Neural progenitor cell (in vitro differentiated cells): ENCODE results near the gene C1QA. TPM values are rescaled to one million over a fixed set of nuclear protein-coding genes. Genes with fewer than 3 reads are reported as not detected.
A peak's percentile ranks its signal among the peaks of the same experiment; 100 is the strongest.

ENCODE experiments used
- DNase-seq: peaks from one replicate; pipeline ENCODE4 v3.0.0-alpha.2; 2016; ENCODE audit warnings: low spot score
- H2AFZ ChIP-seq: fragments of 200-600 bp; sonication (generic); replicated peaks from 2 replicates; pipeline ENCODE4 v1.6.1; 2016; ENCODE audit warnings: antibody characterized with exemption
- H3F3A ChIP-seq: fragments of 200-600 bp; sonication (generic); 2 replicates; pipeline ENCODE4 v1.6.1; 2016; ENCODE audit warnings: antibody characterized with exemption, low read depth
- H3K27ac ChIP-seq: fragments of 200-600 bp; sonication (generic); 2 replicates; pipeline ENCODE4 v1.5.1; 2016; ENCODE audit warnings: mild to moderate bottlenecking
- H3K27me3 ChIP-seq: fragments of 200-600 bp; sonication (generic); 2 replicates; pipeline ENCODE4 v1.6.1; 2016; ENCODE audit warnings: mild to moderate bottlenecking, moderate library complexity
- H3K36me3 ChIP-seq: fragments of 200-600 bp; sonication (generic); 2 replicates; pipeline ENCODE4 v1.5.1; 2016
- H3K4me1 ChIP-seq: fragments of 200-600 bp; sonication (generic); 2 replicates; pipeline ENCODE4 v1.6.1; 2016; ENCODE audit warnings: mixed run types
- H3K4me2 ChIP-seq: fragments of 200-600 bp; sonication (generic); 2 replicates; pipeline ENCODE4 v1.6.1; 2016
- H3K4me3 ChIP-seq: fragments of 200-600 bp; sonication (generic); 2 replicates; pipeline ENCODE4 v1.5.1; 2016
- H3K79me2 ChIP-seq: fragments of 200-600 bp; sonication (generic); 2 replicates; pipeline ENCODE4 v1.6.1; 2016; ENCODE audit warnings: low read depth
- H3K9ac ChIP-seq: fragments of 200-600 bp; sonication (generic); 2 replicates; pipeline ENCODE4 v1.6.1; 2016
- H3K9me3 ChIP-seq: fragments of 200-600 bp; sonication (generic); 2 replicates; pipeline ENCODE4 v1.5.1; 2016; ENCODE audit warnings: low read depth
- H4K20me1 ChIP-seq: fragments of 200-600 bp; sonication (generic); 2 replicates; pipeline ENCODE4 v1.6.1; 2016; ENCODE audit warnings: low read depth
- H3K27ac Mint-ChIP-seq: 3 replicates; pipeline ENCODE4 v1.8.0; 2021; ENCODE audit warnings: mixed read lengths
- H3K27me3 Mint-ChIP-seq: 2 replicates; pipeline ENCODE4 v1.8.0; 2022; ENCODE audit warnings: low read depth, mild to moderate bottlenecking, inconsistent platforms, moderate library complexity, mixed read lengths; ENCODE audit not compliant: insufficient read depth
- H3K36me3 Mint-ChIP-seq: 3 replicates; pipeline ENCODE4 v1.8.0; 2021; ENCODE audit warnings: mixed read lengths
- H3K4me1 Mint-ChIP-seq: 3 replicates; pipeline ENCODE4 v1.8.0; 2021; ENCODE audit warnings: mixed read lengths
- H3K4me3 Mint-ChIP-seq: 3 replicates; pipeline ENCODE4 v1.8.0; 2021; ENCODE audit warnings: mild to moderate bottlenecking, moderate library complexity, mixed read lengths
- H3K9me3 Mint-ChIP-seq: 3 replicates; pipeline ENCODE4 v1.8.0; 2020; ENCODE audit warnings: mixed read lengths
- EZH2 ChIP-seq: fragments of 200-600 bp; sonication (generic); IDR thresholded peaks from 2 replicates; pipeline ENCODE4 v1.6.1; 2017; ENCODE audit warnings: antibody characterized with exemption, mild to moderate bottlenecking, moderate library complexity
- EZH2phosphoT487 ChIP-seq: fragments of 200-600 bp; sonication (generic); IDR thresholded peaks from 2 replicates; pipeline ENCODE4 v1.6.1; 2017; ENCODE audit warnings: antibody characterized with exemption
- total RNA-seq: library from RNA; depleted of rRNA; stranded (reverse); fragments of >200 nt; gene quantifications from 2 replicates; pipeline ENCODE4 v1.2.3, GENCODE V29; 2015; ENCODE audit warnings: low replicate concordance
- TF ChIP-seq, protein P1 (sequence below): fragments of 200-600 bp; sonication (generic); IDR thresholded peaks from 2 replicates; pipeline ENCODE4 v1.5.1; 2017; ENCODE audit warnings: antibody characterized with exemption, mild to moderate bottlenecking

C1QA gene
- total RNA-seq, 1 donor from 2014 or later, result not detected

DNA sequence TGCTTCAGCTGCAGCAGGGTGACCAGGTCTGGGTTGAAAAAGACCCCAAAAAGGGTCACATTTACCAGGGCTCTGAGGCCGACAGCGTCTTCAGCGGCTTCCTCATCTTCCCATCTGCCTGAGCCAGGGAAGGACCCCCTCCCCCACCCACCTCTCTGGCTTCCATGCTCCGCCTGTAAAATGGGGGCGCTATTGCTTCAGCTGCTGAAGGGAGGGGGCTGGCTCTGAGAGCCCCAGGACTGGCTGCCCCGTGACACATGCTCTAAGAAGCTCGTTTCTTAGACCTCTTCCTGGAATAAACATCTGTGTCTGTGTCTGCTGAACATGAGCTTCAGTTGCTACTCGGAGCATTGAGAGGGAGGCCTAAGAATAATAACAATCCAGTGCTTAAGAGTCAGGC lies 2.9 kb downstream of the C1QA start:
- no peak overlapping the region for H3K4me2 ChIP-seq
- H3K79me2 ChIP-seq, result no peaks in the 10 kb centered on the region
- H3K9ac ChIP-seq, result no peak overlapping the region
- no peaks in the 10 kb centered on the region for H3K4me1 ChIP-seq
- H2AFZ ChIP-seq, result no peak overlapping the region
- DNase-seq, result peak; percentile 72
- H3K4me1 Mint-ChIP-seq, result peaks cover 4% of the 10 kb centered on the region
- no peak overlapping the region for H3K4me3 ChIP-seq
- no peak overlapping the region for H3K27ac Mint-ChIP-seq
- TF ChIP-seq EZH2phosphoT487 (no peak), EZH2 (no peak)
- TF ChIP-seq, protein P1, sequence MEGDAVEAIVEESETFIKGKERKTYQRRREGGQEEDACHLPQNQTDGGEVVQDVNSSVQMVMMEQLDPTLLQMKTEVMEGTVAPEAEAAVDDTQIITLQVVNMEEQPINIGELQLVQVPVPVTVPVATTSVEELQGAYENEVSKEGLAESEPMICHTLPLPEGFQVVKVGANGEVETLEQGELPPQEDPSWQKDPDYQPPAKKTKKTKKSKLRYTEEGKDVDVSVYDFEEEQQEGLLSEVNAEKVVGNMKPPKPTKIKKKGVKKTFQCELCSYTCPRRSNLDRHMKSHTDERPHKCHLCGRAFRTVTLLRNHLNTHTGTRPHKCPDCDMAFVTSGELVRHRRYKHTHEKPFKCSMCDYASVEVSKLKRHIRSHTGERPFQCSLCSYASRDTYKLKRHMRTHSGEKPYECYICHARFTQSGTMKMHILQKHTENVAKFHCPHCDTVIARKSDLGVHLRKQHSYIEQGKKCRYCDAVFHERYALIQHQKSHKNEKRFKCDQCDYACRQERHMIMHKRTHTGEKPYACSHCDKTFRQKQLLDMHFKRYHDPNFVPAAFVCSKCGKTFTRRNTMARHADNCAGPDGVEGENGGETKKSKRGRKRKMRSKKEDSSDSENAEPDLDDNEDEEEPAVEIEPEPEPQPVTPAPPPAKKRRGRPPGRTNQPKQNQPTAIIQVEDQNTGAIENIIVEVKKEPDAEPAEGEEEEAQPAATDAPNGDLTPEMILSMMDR, result peak; percentile 43
- H3K36me3 Mint-ChIP-seq, result no peaks in the 10 kb centered on the region
- H3K27me3 Mint-ChIP-seq, result peaks cover 16% of the 10 kb centered on the region
- no peak overlapping the region for H3K27ac ChIP-seq
- H3K36me3 ChIP-seq, result no peaks in the 10 kb centered on the region
- no peaks in the 10 kb centered on the region for H3F3A ChIP-seq
- no peaks in the 10 kb centered on the region for H3K9me3 ChIP-seq
- no peak overlapping the region for H3K4me3 Mint-ChIP-seq
- H3K9me3 Mint-ChIP-seq, result no peaks in the 10 kb centered on the region
- H4K20me1 ChIP-seq, result no peaks in the 10 kb centered on the region
- H3K27me3 ChIP-seq, result no peaks in the 10 kb centered on the region

DNA sequence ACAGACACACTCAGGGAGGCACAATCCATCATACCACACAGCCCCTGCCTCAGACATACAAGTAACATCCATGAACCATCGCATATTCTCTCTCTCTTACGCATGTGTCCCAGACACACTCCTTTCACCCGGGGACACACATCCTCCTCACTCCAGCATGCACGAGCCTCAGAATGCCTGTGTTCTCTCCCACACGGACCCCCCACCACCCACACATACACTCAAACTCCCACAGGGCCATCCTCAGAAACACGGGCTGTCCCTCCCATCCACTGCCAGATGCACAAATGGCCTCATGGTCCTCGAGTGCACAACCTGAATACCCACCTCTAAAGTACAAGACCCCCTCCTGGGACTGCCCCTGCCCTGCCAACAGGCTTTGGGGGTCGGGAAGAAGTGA lies 4.8 kb downstream of the C1QA start:
- H3K36me3 Mint-ChIP-seq, result no peaks in the 10 kb centered on the region

DNA sequence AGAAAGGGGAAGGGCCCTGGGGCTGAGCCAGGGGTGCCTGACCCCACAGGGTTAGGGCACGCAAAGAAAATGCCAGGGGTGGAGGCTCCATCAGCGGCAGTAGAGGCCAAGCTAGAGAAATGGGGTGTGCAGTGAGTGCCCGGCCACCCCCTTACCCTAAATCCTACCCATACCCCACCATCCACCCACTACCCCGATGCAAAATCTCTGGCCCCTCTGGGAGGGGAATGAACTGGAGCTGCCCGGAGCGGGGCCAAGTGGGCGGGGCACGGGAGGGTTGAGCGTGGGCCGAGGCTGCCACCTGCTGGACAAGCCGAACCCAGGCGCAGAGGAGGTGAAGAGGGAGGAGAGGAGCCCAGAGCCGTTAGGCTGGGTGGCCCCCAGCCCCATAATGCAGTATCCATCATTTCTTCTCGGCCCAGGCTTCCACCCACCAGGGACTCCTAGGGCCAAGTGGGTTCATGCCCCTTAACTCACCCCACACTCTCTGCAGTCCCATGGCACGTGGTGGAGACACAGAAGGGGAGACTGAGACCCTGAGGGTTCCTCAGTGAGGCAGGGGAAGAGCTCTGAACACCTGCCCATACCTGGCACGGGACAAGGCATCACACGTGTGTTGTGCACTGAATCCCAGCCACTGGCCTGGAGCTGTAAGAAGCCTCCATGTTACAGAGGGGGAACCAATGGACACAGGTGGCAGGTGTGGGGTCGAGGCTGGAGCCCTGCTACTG lies 5.6 kb downstream of the C1QA start:
- Histone ChIP-seq H3K4me3 (no peak overlapping the region), H4K20me1 (no peaks in the 10 kb centered on the region), H3K4me2 (no peak overlapping the region), H3K9ac (no peak overlapping the region), H3K27ac (no peak overlapping the region), H2AFZ (no peak overlapping the region), H3K79me2 (no peaks in the 10 kb centered on the region), H3K36me3 (no peaks in the 10 kb centered on the region), H3K27me3 (no peaks in the 10 kb centered on the region), H3F3A (no peaks in the 10 kb centered on the region), H3K9me3 (no peaks in the 10 kb centered on the region), H3K4me1 (no peaks in the 10 kb centered on the region)
- Mint-ChIP-seq H3K36me3 (no peaks in the 10 kb centered on the region), H3K27me3 (peaks cover 22% of the 10 kb centered on the region), H3K9me3 (no peaks in the 10 kb centered on the region), H3K27ac (no peak overlapping the region), H3K4me3 (no peak overlapping the region), H3K4me1 (peaks cover 4% of the 10 kb centered on the region)
- TF ChIP-seq EZH2 (no peak), EZH2phosphoT487 (no peak)
- TF ChIP-seq, protein P1, result peak; percentile 95
- DNase-seq, result peak; percentile 88

More for the DNA sequence above, 4.8 kb downstream of the C1QA start:
- H3K36me3 ChIP-seq, result no peaks in the 10 kb centered on the region
- no peaks in the 10 kb centered on the region for H4K20me1 ChIP-seq
- no peaks in the 10 kb centered on the region for H3K79me2 ChIP-seq
- peaks cover 22% of the 10 kb centered on the region for H3K27me3 Mint-ChIP-seq
- DNase-seq, result no peak
- H3K4me1 Mint-ChIP-seq, result peaks cover 4% of the 10 kb centered on the region
- H3F3A ChIP-seq, result no peaks in the 10 kb centered on the region
- H3K4me3 Mint-ChIP-seq, result no peak overlapping the region
- H3K9me3 ChIP-seq, result no peaks in the 10 kb centered on the region
- no peak overlapping the region for H3K27ac Mint-ChIP-seq
- no peaks in the 10 kb centered on the region for H3K27me3 ChIP-seq
- H3K4me2 ChIP-seq, result no peak overlapping the region
- no peak overlapping the region for H3K9ac ChIP-seq
- no peak for TF ChIP-seq EZH2
- no peaks in the 10 kb centered on the region for H3K4me1 ChIP-seq
- H2AFZ ChIP-seq, result no peak overlapping the region
- no peak overlapping the region for H3K27ac ChIP-seq
- no peaks in the 10 kb centered on the region for H3K9me3 Mint-ChIP-seq
- no peak overlapping the region for H3K4me3 ChIP-seq

DNA sequence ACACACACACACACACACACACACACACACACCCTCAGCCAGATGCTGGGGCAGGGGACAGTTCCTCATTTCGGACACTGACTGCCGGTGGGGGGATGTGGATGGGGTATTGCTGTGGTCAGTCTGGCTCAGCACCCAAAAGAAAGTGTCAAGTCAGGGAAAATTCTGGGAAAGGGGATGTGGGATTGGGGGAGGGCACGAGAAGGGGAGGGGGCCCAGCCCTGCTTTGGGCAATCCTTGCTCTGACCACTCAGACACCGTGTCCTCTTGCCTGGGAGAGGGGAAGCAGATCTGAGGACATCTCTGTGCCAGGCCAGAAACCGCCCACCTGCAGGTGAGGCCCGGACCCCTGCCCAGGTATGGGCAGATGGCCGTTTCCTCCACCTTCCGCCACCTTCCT lies 7.0 kb downstream of the C1QA start, which contains the start of gene C1QC:
Gene C1QC (plus strand): TSS at position 253 of the 400 bp plus-strand sequence. CDS start 391 bp downstream, outside the sequence.
- no peak for DNase-seq
- Histone ChIP-seq H3K9ac (no peak within 1 kb of the TSS), H3K36me3 (no peaks in the 10 kb centered on the region), H3K27ac (no peak within 1 kb of the TSS), H3K79me2 (no peaks in the 10 kb centered on the region), H3K4me3 (no peak within 1 kb of the TSS), H3K27me3 (no peaks in the 10 kb centered on the region), H3K4me2 (no peak within 1 kb of the TSS), H4K20me1 (no peaks in the 10 kb centered on the region), H3K9me3 (no peaks in the 10 kb centered on the region), H2AFZ (no peak within 1 kb of the TSS), H3F3A (no peaks in the 10 kb centered on the region), H3K4me1 (no peaks in the 10 kb centered on the region)
- H3K36me3 Mint-ChIP-seq, result no peaks in the 10 kb centered on the region
- H3K27ac Mint-ChIP-seq, result no peak within 1 kb of the TSS
- no peaks in the 10 kb centered on the region for H3K9me3 Mint-ChIP-seq
- H3K27me3 Mint-ChIP-seq, result peaks cover 14% of the 10 kb centered on the region
- TF ChIP-seq EZH2, result no peak
- no peak for TF ChIP-seq EZH2phosphoT487
- TF ChIP-seq, protein P1, result no peak
- peaks cover 4% of the 10 kb centered on the region for H3K4me1 Mint-ChIP-seq
- H3K4me3 Mint-ChIP-seq, result no peak within 1 kb of the TSS
